GM18868 (cell line): ENCODE results near the gene CPXCR1.
"Not testable (repeated sequence)": the region's sequence is repeated elsewhere in the genome, so short reads cannot be mapped to it uniquely, and the experiment has no call there.

ENCODE experiments used
- ATAC-seq: cut with Tn5 transposase; IDR thresholded peaks from one replicate; pipeline ENCODE4 v1.9.1; 2021; ENCODE audit warnings: mild to moderate bottlenecking, moderate library complexity; ENCODE audit not compliant: unreplicated experiment

CPXCR1 gene

DNA sequence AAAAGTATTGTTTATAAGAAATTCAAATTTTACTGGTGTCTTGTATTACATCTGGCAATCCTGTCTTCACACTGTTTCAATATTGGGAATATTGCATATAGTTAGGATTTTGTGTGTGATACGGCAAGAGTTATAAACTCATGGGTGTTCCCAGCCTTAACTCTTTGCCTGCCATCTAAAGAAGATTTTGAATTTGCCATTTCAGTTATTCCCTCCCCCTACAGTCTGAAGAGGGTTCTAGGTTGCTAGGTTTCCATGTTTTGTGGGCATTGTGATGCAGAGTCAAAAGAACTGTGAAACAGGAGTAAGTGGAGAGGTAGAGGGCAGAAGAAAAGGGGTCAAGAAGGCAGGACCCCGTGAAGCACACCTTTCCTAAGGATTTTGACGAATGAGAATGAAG, at the start of gene CPXCR1:
Gene CPXCR1, plus strand, starts transcription at position 301 of the 400 bp plus-strand sequence. CDS start 6,190 bp downstream, outside the sequence.
- ATAC-seq, result no peak

DNA sequence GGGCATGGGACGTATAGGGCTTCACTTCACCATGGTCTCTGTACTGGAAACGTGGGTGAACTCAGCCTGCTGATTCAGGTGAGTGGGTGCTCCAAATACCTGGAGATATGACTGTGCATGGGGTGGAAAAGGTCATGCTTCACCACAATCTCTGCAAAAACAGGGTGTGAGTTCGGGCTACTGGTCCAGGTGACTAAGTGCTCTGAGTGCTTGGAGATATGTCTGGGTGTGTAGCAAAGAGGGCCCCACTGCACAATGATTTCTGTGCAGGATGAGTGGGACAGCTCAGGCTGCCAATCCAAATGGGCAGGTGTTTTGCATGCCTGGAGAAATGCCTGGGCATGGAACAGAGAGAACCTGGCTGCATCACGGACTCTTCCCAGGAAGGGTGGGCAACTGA, 11.2 kb upstream of the CPXCR1 start:
- no peak for ATAC-seq

DNA sequence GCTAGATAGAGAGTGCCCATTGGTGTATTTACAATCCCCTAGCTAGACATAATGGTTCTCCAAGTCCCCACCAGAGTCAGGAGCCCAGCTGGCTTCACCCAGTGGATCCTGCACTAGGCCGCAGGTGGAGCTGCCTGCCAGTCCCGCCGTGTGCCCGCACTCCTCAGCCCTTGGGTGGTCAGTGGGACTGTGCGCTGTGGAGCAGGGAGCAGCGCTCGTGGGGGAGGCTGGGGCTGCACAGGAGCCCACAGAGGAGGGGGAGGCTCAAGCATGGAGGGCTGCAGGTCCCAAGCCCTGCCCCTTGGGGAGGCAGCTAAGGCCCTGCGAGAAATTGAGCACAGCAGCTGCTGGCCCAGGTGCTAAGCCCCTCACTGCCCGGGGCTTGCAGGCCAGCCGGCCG, 810 bp upstream of the CPXCR1 start:
- ATAC-seq, result not testable (repeated sequence)

DNA sequence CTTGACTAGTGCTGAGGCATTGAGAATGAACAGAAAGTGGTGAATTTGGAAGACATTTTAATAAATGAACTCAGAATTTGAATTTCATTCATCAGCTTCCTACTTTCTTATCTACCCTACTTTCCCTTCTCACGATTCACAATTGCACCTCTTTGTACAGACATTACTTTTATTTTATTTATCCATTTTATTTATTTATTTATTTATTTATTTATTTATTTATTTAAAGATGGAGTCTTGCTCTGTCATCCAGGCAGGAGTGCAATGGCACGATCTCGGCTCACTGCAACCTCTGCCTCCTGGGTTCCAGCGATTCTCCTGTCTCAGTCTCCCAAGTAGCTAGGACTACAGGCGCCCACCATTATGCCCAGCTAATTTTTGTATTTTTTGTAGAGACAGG, 5.3 kb downstream of the CPXCR1 start:
- ATAC-seq, result not testable (repeated sequence)

DNA sequence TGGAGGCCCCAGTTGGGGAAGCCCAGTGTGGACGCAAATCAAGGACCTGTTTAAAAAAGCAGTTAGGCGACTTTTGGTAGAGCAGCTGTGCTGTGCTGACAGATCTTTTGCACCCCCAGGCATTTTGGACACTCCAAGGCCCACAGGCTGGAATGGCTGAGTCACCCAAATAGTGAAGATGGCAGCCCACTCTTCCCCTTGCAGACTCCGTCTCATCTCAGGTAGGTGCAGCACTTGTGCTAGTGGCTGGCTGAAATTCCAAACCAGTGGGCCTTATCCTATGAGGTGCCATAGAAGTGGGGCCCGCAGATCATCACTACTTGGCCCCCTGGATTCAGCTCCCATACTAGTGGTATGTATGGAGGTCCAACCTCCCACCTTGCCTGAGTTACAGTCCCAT, 42.8 kb downstream of the CPXCR1 start:
- ATAC-seq, result no peak
